Kidney (tissue), 14 donors: ENCODE data around the gene QSOX1. TPM values are rescaled to one million over a fixed set of nuclear protein-coding genes. Genes with fewer than 3 reads are reported as not detected.

Experiments used
- DNase-seq, 5 donors: peaks; one replicate each; pipeline ENCODE4 v3.0.0-alpha.2; 2013 to 2020
- FAIRE-seq: peaks from 2 replicates; lab custom pipeline; 2012; peaks lifted over from hg19 to GRCh38; lab: Jason Lieb, UNC
- H3K27ac ChIP-seq, 2 donors: one replicate each; pipeline ENCODE4 v1.7.0; 2013; ENCODE audit warnings: low read depth in 2 of 2, low read length in 2 of 2, inconsistent platforms in 1 of 2
- H3K27me3 ChIP-seq: one replicate; pipeline ENCODE4 v1.7.1; 2013; ENCODE audit warnings: low read length, inconsistent platforms; ENCODE audit not compliant: control insufficient read depth, insufficient read depth
- H3K36me3 ChIP-seq, 3 donors: one replicate each; pipeline versions ENCODE4 v1.7.0 to v1.7.1; 2013; ENCODE audit warnings: low read length in 3 of 3, control low read depth in 1 of 3, inconsistent platforms in 1 of 3; ENCODE audit not compliant: insufficient read depth in 3 of 3, control insufficient read depth in 2 of 3
- H3K4me1 ChIP-seq, 3 donors: one replicate each; pipeline versions ENCODE4 v1.7.0 to v1.7.1; 2013; ENCODE audit warnings: low read length in 3 of 3, inconsistent platforms in 1 of 3, low read depth in 1 of 3; ENCODE audit not compliant: control insufficient read depth in 2 of 3, insufficient read depth in 2 of 3
- H3K4me3 ChIP-seq, 3 donors: one replicate each; pipeline versions ENCODE4 v1.7.0 to v1.8.1; 2013; ENCODE audit warnings: low read length in 3 of 3, control low read depth in 1 of 3, inconsistent platforms in 1 of 3
- H3K9ac ChIP-seq, 3 donors: one replicate each; pipeline versions ENCODE4 v1.7.0 to v1.7.1; 2013; ENCODE audit warnings: low read length in 3 of 3, control low read depth in 1 of 3, inconsistent platforms in 1 of 3
- H3K9me3 ChIP-seq, 3 donors: one replicate each; pipeline versions ENCODE4 v1.7.0 to v1.7.1; 2013; ENCODE audit warnings: low read length in 3 of 3, control low read depth in 1 of 3, inconsistent platforms in 1 of 3; ENCODE audit not compliant: control insufficient read depth in 2 of 3, insufficient read depth in 1 of 3
- CTCF ChIP-seq: IDR thresholded peaks from 3 replicates; pipeline ENCODE4 v1.5.1; 2012; ENCODE audit warnings: mild to moderate bottlenecking, moderate library complexity, borderline replicate concordance; ENCODE audit not compliant: insufficient read depth; ENCODE audit errors: extremely low read depth
- intact Hi-C: fragments of 100-400 bp; cut with DNase I; formaldehyde crosslinking; loops from one replicate; pipeline ENCODE4 v1.11.1; 2022
- polyA plus RNA-seq: library from polyadenylated mRNA; stranded (reverse); fragments of 350-450 nt; fragmentation: Illumina TruSeq; extraction: RNeasy Lipid Tissue Mini Kit (QIAGEN cat#74804); gene quantifications from one replicate; pipeline ENCODE4 v1.2.3, GENCODE V29; 2014; ENCODE audit warnings: low read depth, low replicate concordance; ENCODE audit not compliant: insufficient read depth
- total RNA-seq: library from RNA; stranded (reverse); fragmentation: NEBNext Ultra II Directional; extraction: Animal tissue kit (Norgen Biotek cat#: 25700); gene quantifications from one replicate; pipeline ENCODE4 v1.2.1, GENCODE V29; 2021
- donor health status: control.
- donor health status: control.
- donor health status: control.
- donor health status: control.
- donor health status: control.
- donor health status: DM: yes; HTN: yes; CAD: no.
- donor health status: Normal renal cell carcinoma (clear cell type).

The QSOX1 gene
- total and polyA plus RNA-seq, 2 donors from 2014 or later, result 94.5 to 111 TPM

DNA sequence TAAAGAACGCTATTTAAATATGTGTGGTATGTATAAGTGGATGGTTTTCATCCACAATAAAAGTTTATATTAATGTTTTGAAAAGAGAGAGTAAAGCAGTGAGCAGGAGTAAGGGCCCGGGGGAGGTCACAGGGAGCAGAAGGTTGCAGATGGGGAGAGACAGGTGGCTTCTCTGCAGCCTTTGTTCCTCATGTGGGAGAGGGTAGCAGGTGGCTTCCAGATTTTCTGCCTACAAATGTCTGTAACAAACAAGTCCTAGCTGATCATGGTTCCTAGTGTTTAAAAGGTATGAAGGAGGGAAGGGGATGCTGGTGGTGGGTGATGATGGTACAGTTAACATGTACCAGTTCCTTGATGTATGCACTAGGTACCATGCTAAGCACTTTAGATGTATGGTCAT, 18.8 kb downstream of the QSOX1 start:
- no peak for FAIRE-seq

GRCh38 chr1:180173952-180174351, 19.3 kb downstream of the QSOX1 start:
- Histone ChIP-seq H3K9me3 (no peaks in the 10 kb centered on the region), H3K9ac (no peak overlapping the region), H3K36me3 (no peaks in the 10 kb centered on the region), H3K4me3 (no peak overlapping the region), H3K27ac (no peak overlapping the region), H3K4me1 (peaks cover 0 to 6% (median 0%) of the 10 kb centered on the region in 3 donors), H3K27me3 (no peaks in the 10 kb centered on the region)
- DNase-seq (peak in 1 of 5 donors; percentile 80), FAIRE-seq (no peak)
- no peak for TF ChIP-seq CTCF
- intact Hi-C loops, result no loop called here

More for the DNA sequence above, 18.8 kb downstream of the QSOX1 start:
- H3K27me3 ChIP-seq, result no peaks in the 10 kb centered on the region
- H3K36me3 ChIP-seq, result no peaks in the 10 kb centered on the region
- no peak for DNase-seq
- H3K9ac ChIP-seq, result no peak overlapping the region
- no peak overlapping the region for H3K27ac ChIP-seq
- no peaks in the 10 kb centered on the region for H3K9me3 ChIP-seq
- no peak for TF ChIP-seq CTCF
- intact Hi-C loops, result no loop called here
- no peak overlapping the region for H3K4me3 ChIP-seq
- peaks cover 0 to 6% (median 0%) of the 10 kb centered on the region in 3 donors for H3K4me1 ChIP-seq

DNA sequence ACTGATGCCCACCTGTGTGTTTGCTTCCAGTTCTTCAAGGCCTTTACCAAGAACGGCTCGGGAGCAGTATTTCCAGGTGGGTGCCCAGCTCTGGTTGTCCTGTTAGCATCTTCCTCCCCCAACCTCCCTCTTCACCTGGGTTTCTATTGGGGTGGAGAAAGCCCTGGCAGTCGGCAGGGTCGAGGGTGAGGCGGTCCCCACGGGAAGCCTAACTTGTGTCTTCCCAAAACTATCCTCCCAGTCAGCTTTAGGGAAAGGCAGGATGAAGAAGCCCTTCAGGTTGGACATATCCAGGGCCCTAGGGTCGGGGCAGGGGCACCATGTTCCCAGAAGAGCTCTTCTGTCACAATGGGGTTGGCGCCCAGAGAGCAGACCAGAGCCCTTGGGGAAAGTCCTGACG, 20.6 kb downstream of the QSOX1 start:
- no peaks in the 10 kb centered on the region for H3K9me3 ChIP-seq
- FAIRE-seq (no peak), DNase-seq (no peak)
- no peaks in the 10 kb centered on the region for H3K27me3 ChIP-seq
- peaks cover 0 to 6% (median 0%) of the 10 kb centered on the region in 3 donors for H3K4me1 ChIP-seq
- intact Hi-C loops, result no loop called here
- no peak overlapping the region for H3K27ac ChIP-seq
- no peaks in the 10 kb centered on the region for H3K36me3 ChIP-seq
- no peak overlapping the region for H3K9ac ChIP-seq
- no peak overlapping the region for H3K4me3 ChIP-seq
- TF ChIP-seq CTCF, result no peak

DNA sequence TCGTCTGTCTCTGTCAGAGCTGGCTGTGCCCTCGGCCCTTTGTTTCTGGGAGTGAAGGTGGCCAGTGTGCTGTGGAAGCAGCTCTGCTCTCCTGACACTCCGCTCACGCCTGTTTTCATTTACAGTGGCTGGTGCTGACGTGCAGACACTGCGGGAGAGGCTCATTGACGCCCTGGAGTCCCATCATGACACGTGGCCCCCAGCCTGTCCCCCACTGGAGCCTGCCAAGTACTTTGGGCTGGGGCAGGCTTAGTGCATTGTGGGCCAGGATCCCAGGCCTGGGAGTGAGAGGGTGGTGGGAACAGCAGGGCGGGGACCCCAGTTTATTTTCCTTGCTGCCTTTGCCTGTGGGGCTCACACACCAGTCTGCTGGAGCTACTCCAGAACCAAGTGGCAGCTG, 21.1 kb downstream of the QSOX1 start:
- H3K36me3 ChIP-seq, result no peaks in the 10 kb centered on the region
- H3K4me1 ChIP-seq, result peaks cover 0 to 6% (median 0%) of the 10 kb centered on the region in 3 donors
- H3K4me3 ChIP-seq, result no peak overlapping the region
- H3K27me3 ChIP-seq, result no peaks in the 10 kb centered on the region
- no peaks in the 10 kb centered on the region for H3K9me3 ChIP-seq
- H3K27ac ChIP-seq, result no peak overlapping the region
- TF ChIP-seq CTCF, result no peak
- DNase-seq (no peak), FAIRE-seq (no peak)
- H3K9ac ChIP-seq, result no peak overlapping the region
- intact Hi-C loops, result no loop called here
